Stimulated activated naive B cell treated with anti-CD40 and anti-IgM and Interleukin-4, amounts not matched to agents 10 μg/mL and 1 μg/mL and 100 μg/mL, for 72 hours (primary cell): Measurements from ENCODE around the gene VSIR.

Experiments used
- ATAC-seq, 2 donors: fragments of 150-1000 bp; cut with Tn5 transposase; replicated peaks; 2 replicates each; pipeline ENCODE4 v1.10.0; 2021; ENCODE audit warnings: moderate library complexity in 1 of 2
- DNase-seq: peaks from one replicate; pipeline ENCODE4 v3.0.0; 2021
- H3K27ac Mint-ChIP-seq: one replicate; pipeline ENCODE4 v1.8.0; 2022; ENCODE audit warnings: mild to moderate bottlenecking, mixed read lengths
- H3K27me3 Mint-ChIP-seq, 2 donors: one replicate each; pipeline ENCODE4 v1.8.0; 2022; ENCODE audit warnings: mixed read lengths in 2 of 2
- H3K36me3 Mint-ChIP-seq, 2 donors: one replicate each; pipeline ENCODE4 v1.8.0; 2022; ENCODE audit warnings: mixed read lengths in 2 of 2, mild to moderate bottlenecking in 1 of 2
- H3K4me1 Mint-ChIP-seq, 2 donors: one replicate each; pipeline ENCODE4 v1.8.0; 2022; ENCODE audit warnings: mixed read lengths in 2 of 2, mild to moderate bottlenecking in 1 of 2
- H3K4me3 Mint-ChIP-seq, 2 donors: one replicate each; pipeline ENCODE4 v1.8.0; 2022; ENCODE audit warnings: mild to moderate bottlenecking in 2 of 2, mixed read lengths in 2 of 2, moderate library complexity in 1 of 2
- H3K9me3 Mint-ChIP-seq, 2 donors: one replicate each; pipeline ENCODE4 v1.8.0; 2022; ENCODE audit warnings: mixed read lengths in 2 of 2, mild to moderate bottlenecking in 1 of 2

The VSIR gene

DNA sequence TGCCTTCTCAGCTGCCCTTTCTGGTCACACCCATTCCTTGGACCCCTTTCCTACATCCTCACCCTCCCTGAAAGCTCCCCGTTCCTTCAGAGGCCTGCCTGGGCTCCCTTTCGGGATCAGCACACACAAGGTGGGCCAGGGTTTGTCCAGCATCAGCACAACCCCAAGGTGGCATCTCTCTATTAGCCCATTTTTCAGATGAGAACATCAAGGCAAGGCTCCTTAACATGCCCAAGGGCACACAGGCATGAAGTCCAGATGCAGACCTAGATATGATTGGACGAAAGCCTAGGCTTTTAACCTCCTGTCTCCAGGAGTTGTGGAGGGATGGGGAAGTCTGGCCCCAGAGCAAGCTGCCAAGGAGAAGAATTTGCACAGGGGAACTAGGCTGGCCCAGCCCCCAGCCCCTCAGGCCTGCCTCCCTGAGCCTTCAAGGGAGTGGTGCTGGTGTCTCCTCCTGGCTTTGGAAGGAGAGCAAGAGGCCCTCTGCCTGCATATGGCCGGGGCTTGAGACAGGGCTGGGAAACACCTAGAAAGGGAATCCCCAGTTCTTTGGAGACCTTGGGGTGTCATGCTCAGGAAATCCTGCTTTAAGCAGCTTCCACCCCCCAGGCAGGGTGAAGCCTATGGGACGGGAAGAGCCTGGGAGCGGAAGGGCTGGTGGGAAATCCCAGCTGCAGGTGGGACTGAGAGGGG, 9.0 kb upstream of the VSIR start:
- no peak for DNase-seq
- peaks cover 0 to 1% of the 10 kb centered on the region in 2 donors for H3K9me3 Mint-ChIP-seq
- no peak for ATAC-seq

GRCh38 chr10:71780719-71781118, 7.4 kb upstream of the VSIR start:
- peaks cover 0 to 22% of the 10 kb centered on the region in 2 donors for H3K27me3 Mint-ChIP-seq
- no peak overlapping the region for H3K27ac Mint-ChIP-seq
- ATAC-seq (no peak), DNase-seq (no peak)
- peaks cover 0 to 2% of the 10 kb centered on the region in 2 donors for H3K36me3 Mint-ChIP-seq
- peaks cover 0 to 1% of the 10 kb centered on the region in 2 donors for H3K9me3 Mint-ChIP-seq
- H3K4me1 Mint-ChIP-seq: peaks cover 20 to 24% of the 10 kb centered on the region in 2 donors
- no peak overlapping the region for H3K4me3 Mint-ChIP-seq

More for the DNA sequence above, 9.0 kb upstream of the VSIR start:
- Mint-ChIP-seq H3K27me3 (peaks cover 4 to 22% of the 10 kb centered on the region in 2 donors), H3K27ac (no peak overlapping the region), H3K4me1 (peaks cover 10 to 13% of the 10 kb centered on the region in 2 donors), H3K36me3 (peaks cover 0 to 2% of the 10 kb centered on the region in 2 donors), H3K4me3 (no peak overlapping the region)

GRCh38 chr10:71780156-71780555, 6.8 kb upstream of the VSIR start:
- H3K36me3 Mint-ChIP-seq: peaks cover 0 to 2% of the 10 kb centered on the region in 2 donors
- peaks cover 0 to 22% of the 10 kb centered on the region in 2 donors for H3K27me3 Mint-ChIP-seq
- DNase-seq (no peak), ATAC-seq (no peak)
- H3K4me3 Mint-ChIP-seq: no peak overlapping the region
- peaks cover 26 to 29% of the 10 kb centered on the region in 2 donors for H3K4me1 Mint-ChIP-seq
- peaks cover 0 to 1% of the 10 kb centered on the region in 2 donors for H3K9me3 Mint-ChIP-seq
- no peak overlapping the region for H3K27ac Mint-ChIP-seq

- Mint-ChIP-seq H3K4me3 (no peak overlapping the region), H3K27ac (no peak overlapping the region), H3K27me3 (peaks cover 0 to 17% of the 10 kb centered on the region in 2 donors), H3K9me3 (peaks cover 0 to 1% of the 10 kb centered on the region in 2 donors), H3K4me1 (peaks cover 30 to 35% of the 10 kb centered on the region in 2 donors), H3K36me3 (peaks cover 0 to 2% of the 10 kb centered on the region in 2 donors)
- ATAC-seq: no peak
- DNase-seq: no peak
Observed at GRCh38 chr10:71779641-71780040, 6.3 kb upstream of the VSIR start.

GRCh38 chr10:71778071-71778825, 4.9 kb upstream of the VSIR start:
- Mint-ChIP-seq H3K4me1 (peaks cover 39 to 48% of the 10 kb centered on the region in 2 donors), H3K27ac (no peak overlapping the region)

DNA sequence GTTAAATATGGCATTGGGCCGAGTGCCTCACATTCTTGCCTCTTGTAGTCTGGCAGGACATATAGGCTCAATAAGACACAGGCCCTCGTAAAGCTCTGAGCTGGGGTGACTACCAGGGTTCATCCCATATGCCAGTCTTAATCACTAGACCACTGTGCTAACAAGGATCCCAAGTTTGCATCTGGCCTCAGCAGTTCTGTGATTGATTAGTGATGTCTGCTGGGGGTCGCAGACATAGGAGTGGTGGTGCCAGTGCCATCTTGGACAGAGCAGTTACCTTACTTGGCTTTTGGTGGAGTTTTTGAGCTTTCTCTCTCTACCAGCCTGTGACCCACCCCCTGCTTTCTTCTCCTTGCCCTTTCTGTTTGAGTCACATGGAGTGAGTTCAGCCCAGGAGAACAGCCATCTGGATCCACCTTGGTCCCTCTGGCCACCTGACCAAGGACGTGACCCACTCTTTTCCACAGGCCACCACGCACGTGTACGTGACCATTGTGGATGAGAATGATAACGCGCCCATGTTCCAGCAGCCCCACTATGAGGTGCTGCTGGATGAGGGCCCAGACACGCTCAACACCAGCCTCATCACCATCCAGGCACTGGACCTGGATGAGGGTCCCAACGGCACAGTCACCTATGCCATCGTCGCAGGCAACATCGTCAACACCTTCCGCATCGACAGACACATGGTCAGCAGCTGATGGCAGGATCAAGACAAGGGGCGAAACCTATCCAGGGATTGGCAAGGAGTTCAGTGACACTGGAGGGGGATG, 4.1 kb upstream of the VSIR start:
- peaks cover 0 to 8% of the 10 kb centered on the region in 2 donors for H3K27me3 Mint-ChIP-seq
- H3K27ac Mint-ChIP-seq: no peak overlapping the region
- no peak for DNase-seq
- H3K36me3 Mint-ChIP-seq: peaks cover 0 to 2% of the 10 kb centered on the region in 2 donors
- peaks cover 35 to 50% of the 10 kb centered on the region in 2 donors for H3K4me1 Mint-ChIP-seq
- H3K9me3 Mint-ChIP-seq: peaks cover 0 to 1% of the 10 kb centered on the region in 2 donors
- ATAC-seq: no peak
- no peak overlapping the region for H3K4me3 Mint-ChIP-seq

More at GRCh38 chr10:71778071-71778825, 4.9 kb upstream of the VSIR start:
- Mint-ChIP-seq H3K36me3 (peaks cover 0 to 2% of the 10 kb centered on the region in 2 donors), H3K9me3 (peaks cover 0 to 1% of the 10 kb centered on the region in 2 donors), H3K27me3 (peaks cover 0 to 8% of the 10 kb centered on the region in 2 donors), H3K4me3 (no peak overlapping the region)
- DNase-seq (no peak), ATAC-seq (no peak)

GRCh38 chr10:71776481-71776925, 3.2 kb upstream of the VSIR start:
- no peak overlapping the region for H3K27ac Mint-ChIP-seq
- peaks cover 0 to 2% of the 10 kb centered on the region in 2 donors for H3K36me3 Mint-ChIP-seq
- H3K4me1 Mint-ChIP-seq: peaks cover 43 to 56% of the 10 kb centered on the region in 2 donors
- DNase-seq: no peak
- peaks cover 0 to 8% of the 10 kb centered on the region in 2 donors for H3K27me3 Mint-ChIP-seq
- H3K9me3 Mint-ChIP-seq: peaks cover 0 to 1% of the 10 kb centered on the region in 2 donors
- H3K4me3 Mint-ChIP-seq: no peak overlapping the region
- no peak for ATAC-seq

GRCh38 chr10:71774916-71775702, 1.8 kb upstream of the VSIR start:
- H3K27me3 Mint-ChIP-seq: peaks cover 0 to 2% of the 10 kb centered on the region in 2 donors
- peaks cover 51 to 70% of the 10 kb centered on the region in 2 donors for H3K4me1 Mint-ChIP-seq
- peaks cover 0 to 2% of the 10 kb centered on the region in 2 donors for H3K36me3 Mint-ChIP-seq
- ATAC-seq (peak; percentile 30 to 40), DNase-seq (no peak)
- peak overlapping the region; percentile 22 for H3K27ac Mint-ChIP-seq
- peak overlapping the region in 1 of 2 donors; percentile 14 for H3K4me3 Mint-ChIP-seq
- peaks cover 0 to 1% of the 10 kb centered on the region in 2 donors for H3K9me3 Mint-ChIP-seq

DNA sequence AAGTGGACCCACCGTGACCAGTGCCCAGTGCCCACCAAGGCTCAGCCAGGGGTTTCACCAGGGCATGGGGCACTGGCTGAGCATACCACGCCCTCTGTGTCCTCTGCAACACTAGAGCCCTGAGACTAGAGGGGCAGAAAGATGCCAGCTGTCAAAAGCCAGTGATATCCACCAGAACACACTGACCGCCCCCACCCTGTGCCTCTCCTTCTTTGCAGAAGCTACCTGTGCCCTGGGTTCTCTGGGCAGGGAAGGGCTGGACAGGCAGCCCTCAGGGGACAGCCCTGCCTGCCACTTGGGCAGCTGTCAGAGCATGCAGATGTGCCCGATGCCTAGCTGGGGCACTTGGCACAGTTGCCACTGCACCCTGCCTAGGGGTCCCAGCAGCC, 494 bp downstream of the VSIR start:
- ATAC-seq (no peak), DNase-seq (no peak)
- Mint-ChIP-seq H3K27ac (peak overlapping the region; percentile 81), H3K36me3 (peaks cover 0 to 2% of the 10 kb centered on the region in 2 donors), H3K4me3 (peak overlapping the region; percentile 85 to 88), H3K4me1 (peaks cover 61 to 88% of the 10 kb centered on the region in 2 donors), H3K9me3 (peaks cover 0 to 1% of the 10 kb centered on the region in 2 donors), H3K27me3 (no peaks in the 10 kb centered on the region)

DNA sequence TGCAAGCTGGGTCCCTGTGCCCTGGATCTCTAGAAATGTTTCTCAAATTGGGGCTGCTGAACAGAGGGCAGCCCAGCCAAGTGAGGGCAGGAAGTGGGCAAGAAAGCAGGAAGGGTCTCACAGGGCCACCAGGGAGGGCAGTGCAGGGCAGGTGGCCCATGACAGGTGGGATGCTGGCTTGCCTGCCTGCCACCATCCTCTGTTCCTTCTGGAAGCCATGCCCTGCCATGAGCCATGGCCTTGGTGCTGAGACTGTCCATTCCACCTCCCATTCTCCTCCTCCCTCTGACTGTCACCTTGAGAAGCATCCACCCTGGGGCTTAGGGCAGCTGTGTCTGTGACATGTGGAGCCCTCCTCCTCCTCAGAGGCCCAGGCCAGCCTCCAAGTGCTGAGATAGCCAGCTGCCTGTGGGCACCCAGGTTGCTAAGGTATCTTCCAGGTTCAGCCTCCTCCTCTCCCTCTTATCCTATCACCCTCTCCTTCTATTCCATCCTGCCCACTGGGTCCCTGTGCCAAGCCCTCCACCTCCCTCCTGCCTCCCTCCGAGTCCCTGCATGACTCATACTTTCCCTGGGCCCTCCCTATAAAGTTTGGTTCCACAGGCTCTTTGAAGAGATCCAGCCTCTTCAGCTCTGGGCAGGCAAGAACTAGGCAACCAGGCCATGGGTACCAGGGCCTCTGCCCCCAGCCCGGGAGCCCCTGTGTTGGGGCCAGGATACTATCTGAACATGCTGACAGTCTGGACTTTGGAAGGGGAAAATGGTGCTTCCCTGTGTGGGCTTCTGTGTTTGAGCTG, 1.3 kb downstream of the VSIR start:
- H3K27ac Mint-ChIP-seq: peak overlapping the region; percentile 83
- peaks cover 0 to 3% of the 10 kb centered on the region in 2 donors for H3K36me3 Mint-ChIP-seq
- peaks cover 67 to 92% of the 10 kb centered on the region in 2 donors for H3K4me1 Mint-ChIP-seq
- no peaks in the 10 kb centered on the region for H3K27me3 Mint-ChIP-seq
- H3K4me3 Mint-ChIP-seq: peak overlapping the region; percentile 85 to 88
- DNase-seq: no peak
- no peaks in the 10 kb centered on the region for H3K9me3 Mint-ChIP-seq
- no peak for ATAC-seq

DNA sequence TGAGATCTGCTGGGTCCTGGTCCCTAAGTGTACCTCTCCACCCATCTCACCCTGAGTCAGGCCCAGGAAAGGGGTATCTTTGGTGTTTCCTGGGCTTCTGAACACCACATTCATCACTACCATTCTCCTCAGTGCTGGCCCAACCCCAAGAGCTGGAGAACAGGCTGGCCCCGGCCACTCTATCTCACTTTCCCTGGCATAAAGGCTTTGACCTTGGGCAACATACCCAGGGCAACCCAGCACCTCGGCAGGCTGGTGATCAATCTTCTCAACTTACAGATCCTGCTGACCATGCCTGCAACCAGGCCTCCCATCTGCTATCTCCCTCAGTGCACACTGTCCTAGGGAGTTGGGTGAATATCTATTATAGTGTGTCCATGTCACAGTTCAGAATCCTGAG, 2.1 kb downstream of the VSIR start:
- H3K27ac Mint-ChIP-seq: peak overlapping the region; percentile 84
- H3K36me3 Mint-ChIP-seq: peaks cover 0 to 3% of the 10 kb centered on the region in 2 donors
- ATAC-seq (no peak), DNase-seq (no peak)
- peak overlapping the region in 1 of 2 donors; percentile 19 for H3K4me3 Mint-ChIP-seq
- H3K4me1 Mint-ChIP-seq: peaks cover 66 to 95% of the 10 kb centered on the region in 2 donors
- H3K9me3 Mint-ChIP-seq: no peaks in the 10 kb centered on the region
- no peaks in the 10 kb centered on the region for H3K27me3 Mint-ChIP-seq

- H3K9me3 Mint-ChIP-seq: no peaks in the 10 kb centered on the region
- H3K27me3 Mint-ChIP-seq: no peaks in the 10 kb centered on the region
- no peak for ATAC-seq
- peaks cover 64 to 95% of the 10 kb centered on the region in 2 donors for H3K4me1 Mint-ChIP-seq
- peak overlapping the region; percentile 88 for H3K27ac Mint-ChIP-seq
- H3K4me3 Mint-ChIP-seq: no peak overlapping the region
- peaks cover 0 to 3% of the 10 kb centered on the region in 2 donors for H3K36me3 Mint-ChIP-seq
- DNase-seq: no peak
Observed at GRCh38 chr10:71770789-71771188, 2.5 kb downstream of the VSIR start.

- Mint-ChIP-seq H3K27ac (peak overlapping the region; percentile 94), H3K27me3 (no peaks in the 10 kb centered on the region), H3K4me3 (no peak overlapping the region), H3K9me3 (no peaks in the 10 kb centered on the region), H3K36me3 (peaks cover 0 to 3% of the 10 kb centered on the region in 2 donors), H3K4me1 (peaks cover 64 to 95% of the 10 kb centered on the region in 2 donors)
- DNase-seq: no peak
- no peak for ATAC-seq
Observed at GRCh38 chr10:71770255-71770654, 3.1 kb downstream of the VSIR start.
